HEK293 (cell line): ENCODE results near the gene VAV2.

Experiments
- CTCF ChIP-seq: fragments of 450-650 bp; formaldehyde crosslinking; IDR thresholded peaks from 2 replicates; pipeline ENCODE4 v1.5.1; 2016; ENCODE audit warnings: missing biosample characterization, missing genetic modification characterization
- REST ChIP-seq: fragments of 450-650 bp; formaldehyde crosslinking; IDR thresholded peaks from 2 replicates; pipeline ENCODE4 v1.5.1; 2016; ENCODE audit warnings: missing biosample characterization, missing genetic modification characterization
- ZFP3 ChIP-seq: fragments of 450-650 bp; formaldehyde crosslinking; IDR thresholded peaks from 2 replicates; pipeline ENCODE4 v1.5.1; 2016; ENCODE audit warnings: low read depth, missing biosample characterization, missing genetic modification characterization
- ZNF510 ChIP-seq: fragments of 450-650 bp; formaldehyde crosslinking; IDR thresholded peaks from 2 replicates; pipeline ENCODE4 v1.5.1; 2018; ENCODE audit warnings: mild to moderate bottlenecking, missing genetic modification characterization, missing biosample characterization; ENCODE audit not compliant: insufficient replicate concordance
- ZNF555 ChIP-seq: fragments of 450-650 bp; formaldehyde crosslinking; conservative IDR thresholded peaks from 2 replicates; pipeline ENCODE4 v1.5.1; 2017; ENCODE audit warnings: missing biosample characterization, mild to moderate bottlenecking, missing genetic modification characterization, inconsistent platforms
- ZSCAN30 ChIP-seq: fragments of 450-650 bp; IDR thresholded peaks from 2 replicates; pipeline ENCODE4 v1.5.1; 2018; ENCODE audit warnings: missing biosample characterization, mild to moderate bottlenecking, missing genetic modification characterization, moderate library complexity

GRCh38 chr9:133970581-133971058 lies 21.5 kb downstream of the VAV2 start:
- no peak for TF ChIP-seq CTCF (tag by site-specific recombination)
- no peak for TF ChIP-seq REST (tag by site-specific recombination)
- TF ChIP-seq ZNF555 (tag by site-specific recombination) = no peak
- TF ChIP-seq ZNF510 (tag by site-specific recombination) = no peak
- TF ChIP-seq ZFP3 (tag by site-specific recombination) = no peak
- TF ChIP-seq ZSCAN30 (tag by site-specific recombination) = no peak
